Neural cell (in vitro differentiated cells): Measurements from ENCODE around the gene ZFR2.

Experiments
- CTCF ChIP-seq: fragments of 450-650 bp; IDR thresholded peaks from 2 replicates; pipeline ENCODE4 v1.5.1; 2014; ENCODE audit warnings: antibody characterized with exemption, mild to moderate bottlenecking, moderate library complexity; ENCODE audit not compliant: poor library complexity, severe bottlenecking
- EP300 ChIP-seq: fragments of 450-650 bp; conservative IDR thresholded peaks from 2 replicates; pipeline ENCODE4 v1.6.1; 2014; ENCODE audit warnings: antibody characterized with exemption, mild to moderate bottlenecking, moderate library complexity; ENCODE audit not compliant: poor library complexity, severe bottlenecking
- RAD21 ChIP-seq: fragments of 450-650 bp; conservative IDR thresholded peaks from 2 replicates; pipeline ENCODE4 v1.6.1; 2014; ENCODE audit warnings: antibody characterized with exemption, mild to moderate bottlenecking, moderate library complexity
- TAF1 ChIP-seq: IDR thresholded peaks from 2 replicates; pipeline ENCODE4 v1.6.1; 2012; ENCODE audit warnings: low read depth

- no peak for TF ChIP-seq CTCF
- no peak for TF ChIP-seq TAF1
- no peak for TF ChIP-seq RAD21
- TF ChIP-seq EP300, result no peak
These were observed 41.3 kb upstream of the ZFR2 start for GRCh38 chr19:3910105-3910504.
